ENCODE data around the gene LHX2. TPM values are rescaled to one million over a fixed set of nuclear protein-coding genes. Genes with fewer than 3 reads are reported as not detected.
A peak's percentile ranks its signal among the peaks of the same experiment; 100 is the strongest.

The LHX2 gene
- total and polyA plus RNA-seq, 2 experiments from 2014 or later: 1.7 TPM; not detected in 1

- no peak overlapping the region for H3K4me2 ChIP-seq
- H3K4me3 ChIP-seq: no peak overlapping the region
- DNase-seq (ENCODE audit: low spot score) (peak; percentile 47), ATAC-seq (no peak)
- H4K20me1 ChIP-seq (replicated peaks; ENCODE audit: insufficient read depth): no peaks in the 10 kb centered on the region
- H3F3A ChIP-seq (replicated peaks; ENCODE audit: low read depth): no peaks in the 10 kb centered on the region
- no peaks in the 10 kb centered on the region for H3K36me3 ChIP-seq (ENCODE audit: insufficient read depth)
- no peak overlapping the region for H3K27ac ChIP-seq (ENCODE audit: low read depth)
- Mint-ChIP-seq H3K4me3 (no peak overlapping the region), H3K36me3 (ENCODE audit: low read depth) (no peaks in the 10 kb centered on the region), H3K27ac (no peak overlapping the region), H3K4me1 (peaks cover 5% of the 10 kb centered on the region), H3K9me3 (peaks cover 11% of the 10 kb centered on the region; the same call in 2 of the 3 replicates), H3K27me3 (ENCODE audit: insufficient read depth, low read depth, poor library complexity) (peaks cover 8% of the 10 kb centered on the region)
- TF ChIP-seq EZH2phosphoT487 (IDR thresholded peaks at IDR 0.05; ENCODE audit: unreplicated experiment): no peak
- TF ChIP-seq CTCF (conservative IDR thresholded peaks at IDR 0.05; ENCODE audit: low read depth in 2 of 2): no peak
- TF ChIP-seq ETS1 (IDR thresholded peaks at IDR 0.05): no peak
- no peak for TF ChIP-seq CREB1 (CRISPR knock-in tag; IDR thresholded peaks at IDR 0.05; ENCODE audit: low read depth)
- TF ChIP-seq POLR2AphosphoS5 (IDR thresholded peaks at IDR 0.05; ENCODE audit: low read depth): no peak
- TF ChIP-seq NANOG (IDR thresholded peaks at IDR 0.05; ENCODE audit: borderline replicate concordance): no peak
- TF ChIP-seq EZH2 (IDR thresholded peaks at IDR 0.05; ENCODE audit: low read depth, unreplicated experiment): no peak
- TF ChIP-seq ZNF331 (CRISPR knock-in tag; IDR thresholded peaks at IDR 0.05; ENCODE audit: low read depth): no peak
- no peak for TF ChIP-seq JUNB (IDR thresholded peaks at IDR 0.05; ENCODE audit: unreplicated experiment)
- TF ChIP-seq STAT1 (IDR thresholded peaks at IDR 0.05; ENCODE audit: unreplicated experiment): no peak
- TF ChIP-seq ZNF114 (CRISPR knock-in tag; IDR thresholded peaks at IDR 0.05): no peak
- TF ChIP-seq ZNF462 (CRISPR knock-in tag; IDR thresholded peaks at IDR 0.05): no peak
- no peak for TF ChIP-seq REST (IDR thresholded peaks at IDR 0.05; ENCODE audit: unreplicated experiment)
- H3K9me2 ChIP-seq (ENCODE audit: insufficient read depth): no peaks in the 10 kb centered on the region
- H2AFZ ChIP-seq: no peak overlapping the region
- H3K79me2 ChIP-seq (replicated peaks; ENCODE audit: insufficient read depth): no peaks in the 10 kb centered on the region
- no peaks in the 10 kb centered on the region for H3K4me1 ChIP-seq (ENCODE audit: insufficient read depth)
- no peaks in the 10 kb centered on the region for H3K27me3 ChIP-seq (ENCODE audit: insufficient read depth)
These were observed 67.8 kb downstream of the LHX2 start for GRCh38 chr9:124079176-124079925.

Data from GM23338 (cell line).